MM.1S (cell line): ENCODE results near the gene ZNF408.

ENCODE experiments used
- DNase-seq: peaks from one replicate; pipeline ENCODE4 v3.0.0-alpha.2; 2015
- H2AFZ ChIP-seq: fragments of 300-600 bp; sonication (generic); 2 replicates; pipeline ENCODE4 v1.6.0; 2016; ENCODE audit warnings: antibody characterized with exemption, low read length
- H3F3A ChIP-seq: fragments of 300-600 bp; sonication (generic); 2 replicates; pipeline ENCODE4 v1.6.1; 2016; ENCODE audit warnings: mild to moderate bottlenecking, antibody characterized with exemption, low read length, moderate library complexity, mixed read lengths; ENCODE audit not compliant: insufficient read depth
- H3K27ac ChIP-seq: fragments of 300-600 bp; sonication (generic); 2 replicates; pipeline ENCODE4 v1.5.1; 2016; ENCODE audit warnings: mild to moderate bottlenecking, low read length
- H3K27me3 ChIP-seq: fragments of 300-600 bp; sonication (generic); replicated peaks from 2 replicates; pipeline ENCODE4 v1.6.0; 2016; ENCODE audit warnings: low read length; ENCODE audit not compliant: insufficient read depth
- H3K36me3 ChIP-seq: fragments of 300-600 bp; sonication (generic); replicated peaks from 2 replicates; pipeline ENCODE4 v1.6.1; 2016; ENCODE audit warnings: mild to moderate bottlenecking, low read length, mixed read lengths; ENCODE audit not compliant: insufficient read depth
- H3K4me1 ChIP-seq: fragments of 300-600 bp; sonication (generic); 2 replicates; pipeline ENCODE4 v1.6.1; 2016; ENCODE audit warnings: low read length, mixed read lengths
- H3K4me2 ChIP-seq: fragments of 300-600 bp; sonication (generic); 2 replicates; pipeline ENCODE4 v1.6.0; 2016; ENCODE audit warnings: low read depth, low read length
- H3K4me3 ChIP-seq: fragments of 300-600 bp; sonication (generic); 2 replicates; pipeline ENCODE4 v1.5.1; 2016; ENCODE audit warnings: low read length, mixed read lengths
- H3K79me2 ChIP-seq: fragments of 300-600 bp; sonication (generic); 2 replicates; pipeline ENCODE4 v1.6.1; 2016; ENCODE audit warnings: mixed run types, low read length, mixed read lengths
- H3K9ac ChIP-seq: fragments of 300-600 bp; sonication (generic); 2 replicates; pipeline ENCODE4 v1.6.1; 2016; ENCODE audit warnings: low read length, mixed read lengths
- H3K9me2 ChIP-seq: fragments of 300-600 bp; sonication (generic); replicated peaks from 2 replicates; pipeline ENCODE4 v1.6.1; 2016; ENCODE audit warnings: mild to moderate bottlenecking, low read length, mixed read lengths; ENCODE audit not compliant: insufficient read depth
- H3K9me3 ChIP-seq: fragments of 300-600 bp; sonication (generic); replicated peaks from 2 replicates; pipeline ENCODE4 v1.6.1; 2016; ENCODE audit warnings: mild to moderate bottlenecking, low read length, mixed read lengths; ENCODE audit not compliant: insufficient read depth
- H4K20me1 ChIP-seq: fragments of 300-600 bp; sonication (generic); 2 replicates; pipeline ENCODE4 v1.6.1; 2016; ENCODE audit warnings: mild to moderate bottlenecking, low read length, moderate library complexity, mixed read lengths; ENCODE audit not compliant: insufficient read depth
- CTCF ChIP-seq: fragments of 300-600 bp; sonication (generic); IDR thresholded peaks from 2 replicates; pipeline ENCODE4 v1.5.1; 2016; ENCODE audit warnings: antibody characterized with exemption, low read length, mixed read lengths
- EZH2 ChIP-seq: fragments of 300-600 bp; sonication (generic); optimal IDR thresholded peaks from 2 replicates; pipeline ENCODE3; 2017; ENCODE audit warnings: low read depth, mild to moderate bottlenecking, antibody characterized with exemption, low read length, mixed read lengths
- EZH2phosphoT487 ChIP-seq: fragments of 300-600 bp; sonication (generic); IDR thresholded peaks from 2 replicates; pipeline ENCODE4 v1.6.1; 2018; ENCODE audit warnings: antibody characterized with exemption, low read length

Gene ZNF408

GRCh38 chr11:46743693-46744339, 43.0 kb downstream of the ZNF408 start:
- DNase-seq: no peak
- no peak overlapping the region for H3K9ac ChIP-seq
- TF ChIP-seq EZH2phosphoT487 (no peak), CTCF (no peak), EZH2 (no peak)

GRCh38 chr11:46745328-46745727, 44.5 kb downstream of the ZNF408 start:
- Histone ChIP-seq H3K9me2 (no peaks in the 10 kb centered on the region), H3K4me2 (no peak overlapping the region), H3K27me3 (no peaks in the 10 kb centered on the region), H3K4me1 (no peaks in the 10 kb centered on the region), H3K79me2 (no peaks in the 10 kb centered on the region), H3K4me3 (no peak overlapping the region), H3K36me3 (peaks cover 8% of the 10 kb centered on the region; the same call in 1 of the 2 replicates), H3K27ac (no peak overlapping the region), H3K9ac (no peak overlapping the region), H4K20me1 (no peaks in the 10 kb centered on the region), H3K9me3 (no peaks in the 10 kb centered on the region), H3F3A (no peaks in the 10 kb centered on the region), H2AFZ (no peak overlapping the region)
- DNase-seq: no peak
- no peak for TF ChIP-seq EZH2
- no peak for TF ChIP-seq EZH2phosphoT487

More at GRCh38 chr11:46743693-46744339, 43.0 kb downstream of the ZNF408 start:
- Histone ChIP-seq H4K20me1 (no peaks in the 10 kb centered on the region), H3K27me3 (no peaks in the 10 kb centered on the region), H3K4me2 (no peak overlapping the region), H3K4me3 (no peak overlapping the region), H3K4me1 (no peaks in the 10 kb centered on the region), H3K79me2 (no peaks in the 10 kb centered on the region), H3K27ac (no peak overlapping the region), H3F3A (no peaks in the 10 kb centered on the region), H3K36me3 (peaks cover 8% of the 10 kb centered on the region; the same call in 1 of the 2 replicates), H2AFZ (no peak overlapping the region), H3K9me2 (no peaks in the 10 kb centered on the region), H3K9me3 (no peaks in the 10 kb centered on the region)

- Histone ChIP-seq H3K4me3 (no peak overlapping the region), H3K9me3 (no peaks in the 10 kb centered on the region), H3K27me3 (no peaks in the 10 kb centered on the region), H2AFZ (no peak overlapping the region), H3F3A (no peaks in the 10 kb centered on the region), H4K20me1 (no peaks in the 10 kb centered on the region), H3K4me1 (no peaks in the 10 kb centered on the region), H3K36me3 (peaks cover 9% of the 10 kb centered on the region; the same call in 1 of the 2 replicates), H3K4me2 (no peak overlapping the region), H3K27ac (no peak overlapping the region), H3K9me2 (no peaks in the 10 kb centered on the region), H3K9ac (no peak overlapping the region), H3K79me2 (no peaks in the 10 kb centered on the region)
- no peak for TF ChIP-seq CTCF
- TF ChIP-seq EZH2: no peak
- TF ChIP-seq EZH2phosphoT487: no peak
- no peak for DNase-seq
Measured at GRCh38 chr11:46745995-46746394, 45.2 kb downstream of the ZNF408 start.

GRCh38 chr11:46747150-46747549, 46.3 kb downstream of the ZNF408 start:
- no peak overlapping the region for H3K4me3 ChIP-seq
- DNase-seq: no peak
- H3K79me2 ChIP-seq: no peaks in the 10 kb centered on the region
- no peak overlapping the region for H2AFZ ChIP-seq
- peaks cover 16% of the 10 kb centered on the region for H3K36me3 ChIP-seq
- no peaks in the 10 kb centered on the region for H3K9me3 ChIP-seq
- no peak overlapping the region for H3K9ac ChIP-seq
- no peaks in the 10 kb centered on the region for H3K4me1 ChIP-seq
- H3K4me2 ChIP-seq: no peak overlapping the region
- no peaks in the 10 kb centered on the region for H3F3A ChIP-seq
- no peaks in the 10 kb centered on the region for H4K20me1 ChIP-seq
- H3K9me2 ChIP-seq: no peaks in the 10 kb centered on the region
- TF ChIP-seq EZH2 (no peak), EZH2phosphoT487 (no peak), CTCF (no peak)
- no peak overlapping the region for H3K27ac ChIP-seq
- H3K27me3 ChIP-seq: no peaks in the 10 kb centered on the region
